Upper lobe of right lung (tissue), 1 donor: ENCODE results near the gene SMYD1. TPM values are rescaled to one million over a fixed set of nuclear protein-coding genes. Genes with fewer than 3 reads are reported as not detected.
A peak's percentile ranks its signal among the peaks of the same experiment; 100 is the strongest.

Source experiments
- ATAC-seq: fragments of 200-7000 bp; cut with Tn5 transposase; one replicate; pipeline ENCODE4 v1.9.1; 2020; ENCODE audit warnings: mild to moderate bottlenecking, moderate library complexity
- DNase-seq: peaks from one replicate; pipeline ENCODE4 v3.0.0-alpha.2; 2020
- H3K27ac ChIP-seq: fragments of 200-600 bp; one replicate; pipeline ENCODE4 v1.8.0; 2022
- H3K27me3 ChIP-seq: fragments of 200-600 bp; one replicate; pipeline ENCODE4 v1.8.0; 2022; ENCODE audit warnings: mild to moderate bottlenecking
- H3K36me3 ChIP-seq: fragments of 200-600 bp; one replicate; pipeline ENCODE4 v1.8.0; 2022
- H3K4me1 ChIP-seq: fragments of 200-600 bp; one replicate; pipeline ENCODE4 v1.8.0; 2022
- H3K4me3 ChIP-seq: fragments of 200-600 bp; one replicate; pipeline ENCODE4 v1.8.0; 2022; ENCODE audit warnings: mild to moderate bottlenecking
- H3K9me3 ChIP-seq: fragments of 200-600 bp; one replicate; pipeline ENCODE4 v1.8.0; 2022
- CTCF ChIP-seq: fragments of 200-600 bp; IDR thresholded peaks from one replicate; pipeline ENCODE4 v1.8.0; 2022; ENCODE audit warnings: antibody characterized with exemption
- intact Hi-C: fragments of 100-400 bp; cut with DNase I; formaldehyde crosslinking; loops from one replicate; pipeline ENCODE4 v1.11.0; 2022
- microRNA-seq: library from miRNA; unstranded; fragments of <30 nt; microRNA quantifications from one replicate; pipeline ENCODE4 v1.2.0, GENCODE V29; 2020; ENCODE audit warnings: borderline microRNAs expressed
- total RNA-seq: library from RNA; stranded (reverse); fragmentation: NEBNext Ultra II Directional; extraction: Animal tissue kit (Norgen Biotek cat#: 25700); gene quantifications from one replicate; pipeline ENCODE4 v1.2.1, GENCODE V29; 2021
- donor health status: DM: no; HTN: yes; CAD: no; lungs with severe emphysema.

Gene SMYD1
- total RNA-seq, 1 donor from 2014 or later = not detected

DNA sequence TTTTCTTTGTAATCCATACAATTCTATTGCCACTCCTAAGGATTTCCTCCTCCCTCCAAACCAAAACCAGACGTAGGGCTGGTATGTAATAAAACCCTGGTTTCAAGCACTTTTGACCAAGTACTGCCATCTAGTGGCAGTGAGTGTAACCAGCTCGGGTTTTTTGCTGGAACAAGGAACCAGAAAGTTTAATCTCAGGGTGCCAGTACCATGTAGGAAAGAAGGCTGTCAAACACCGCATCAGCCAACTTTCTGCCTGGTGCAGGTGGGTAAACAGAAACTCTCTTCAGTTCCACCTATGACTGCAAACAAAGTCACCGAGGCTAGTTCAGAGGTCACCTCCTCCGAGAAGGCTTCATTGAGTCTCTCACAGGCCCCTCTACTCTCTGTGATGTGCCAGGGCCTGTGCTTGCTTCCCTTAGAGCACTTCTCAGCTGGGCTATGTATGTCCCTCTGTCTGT lies 92.4 kb downstream of the SMYD1 start:
- no peaks in the 10 kb centered on the region for H3K36me3 ChIP-seq
- DNase-seq (no peak), ATAC-seq (peak; percentile 93)
- no peaks in the 10 kb centered on the region for H3K4me1 ChIP-seq
- H3K27me3 ChIP-seq = no peaks in the 10 kb centered on the region
- no peaks in the 10 kb centered on the region for H3K9me3 ChIP-seq
- no peak overlapping the region for H3K4me3 ChIP-seq
- peak; percentile 90 for TF ChIP-seq CTCF
- intact Hi-C loops = loop anchor here (10.0 kb wide), 1 partner anchor 95 kb away; the partner anchor contains the start of gene SMYD1
- no peak overlapping the region for H3K27ac ChIP-seq

DNA sequence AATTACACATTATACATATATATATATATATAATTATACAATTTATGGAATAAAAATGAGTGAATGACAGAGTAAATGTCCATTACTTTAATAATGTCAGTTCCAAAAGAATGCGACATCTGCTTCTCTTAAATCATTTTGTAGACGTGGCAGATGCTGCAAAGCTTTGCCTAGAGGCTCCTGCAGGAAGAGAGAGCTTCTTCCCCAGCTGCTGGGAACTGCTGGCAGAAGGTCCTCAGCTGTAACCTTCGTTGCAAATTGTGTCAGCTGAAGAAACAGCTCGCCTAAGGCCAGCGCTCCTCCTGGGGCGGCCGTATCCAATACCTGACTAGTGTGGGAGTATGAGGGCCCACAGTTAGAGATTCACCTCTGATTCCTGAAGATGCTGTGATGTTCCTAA lies 92.9 kb downstream of the SMYD1 start:
- no peak for DNase-seq
- Histone ChIP-seq H3K4me1 (no peaks in the 10 kb centered on the region), H3K4me3 (no peak overlapping the region), H3K9me3 (no peaks in the 10 kb centered on the region), H3K27me3 (no peaks in the 10 kb centered on the region), H3K27ac (no peak overlapping the region), H3K36me3 (no peaks in the 10 kb centered on the region)
- no peak for ATAC-seq
- no peak for TF ChIP-seq CTCF
- intact Hi-C loops = loop anchor here (10.0 kb wide), 1 partner anchor 96 kb away; the partner anchor contains the start of gene SMYD1

- TF ChIP-seq CTCF = no peak
- Histone ChIP-seq H3K9me3 (no peaks in the 10 kb centered on the region), H3K36me3 (no peaks in the 10 kb centered on the region), H3K4me1 (no peaks in the 10 kb centered on the region), H3K27ac (no peak overlapping the region), H3K27me3 (no peaks in the 10 kb centered on the region), H3K4me3 (no peak overlapping the region)
- intact Hi-C loops = loop anchor here (10.0 kb wide), 1 partner anchor 97 kb away; the partner anchor contains the start of gene SMYD1
- ATAC-seq (no peak), DNase-seq (no peak)
Measured at GRCh38 chr2:88161446-88162244, 94.0 kb downstream of the SMYD1 start.

Small RNAs within 50 kb of the gene (microRNA-seq; reads per million reads assigned to microRNA genes)
- gene MIR4780 = not detected

Other genes with a start within 250 kb of the SMYD1 start
- gene RGPD2, start 242.0 kb upstream of the SMYD1 start, total RNA-seq = 3.5 TPM
- gene RNU2-63P, start 51.3 kb upstream of the SMYD1 start, total RNA-seq = not detected
- 18.9 TPM for gene KRCC1, start 12.0 kb upstream of the SMYD1 start, total RNA-seq
- gene FABP1, start 60.2 kb downstream of the SMYD1 start, total RNA-seq = not detected
- gene THNSL2, start 102.5 kb downstream of the SMYD1 start, total RNA-seq = 20.3 TPM